ENCODE results near the gene PLA2G5.

GRCh38 chr1:20081353-20081810 lies 11.4 kb downstream of the PLA2G5 start:
- TF ChIP-seq, protein P1, sequence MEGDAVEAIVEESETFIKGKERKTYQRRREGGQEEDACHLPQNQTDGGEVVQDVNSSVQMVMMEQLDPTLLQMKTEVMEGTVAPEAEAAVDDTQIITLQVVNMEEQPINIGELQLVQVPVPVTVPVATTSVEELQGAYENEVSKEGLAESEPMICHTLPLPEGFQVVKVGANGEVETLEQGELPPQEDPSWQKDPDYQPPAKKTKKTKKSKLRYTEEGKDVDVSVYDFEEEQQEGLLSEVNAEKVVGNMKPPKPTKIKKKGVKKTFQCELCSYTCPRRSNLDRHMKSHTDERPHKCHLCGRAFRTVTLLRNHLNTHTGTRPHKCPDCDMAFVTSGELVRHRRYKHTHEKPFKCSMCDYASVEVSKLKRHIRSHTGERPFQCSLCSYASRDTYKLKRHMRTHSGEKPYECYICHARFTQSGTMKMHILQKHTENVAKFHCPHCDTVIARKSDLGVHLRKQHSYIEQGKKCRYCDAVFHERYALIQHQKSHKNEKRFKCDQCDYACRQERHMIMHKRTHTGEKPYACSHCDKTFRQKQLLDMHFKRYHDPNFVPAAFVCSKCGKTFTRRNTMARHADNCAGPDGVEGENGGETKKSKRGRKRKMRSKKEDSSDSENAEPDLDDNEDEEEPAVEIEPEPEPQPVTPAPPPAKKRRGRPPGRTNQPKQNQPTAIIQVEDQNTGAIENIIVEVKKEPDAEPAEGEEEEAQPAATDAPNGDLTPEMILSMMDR (conservative IDR thresholded peaks at IDR 0.05; ENCODE audit: low read length), result no peak
- no peak for TF ChIP-seq EZH2phosphoT487 (IDR thresholded peaks at IDR 0.05; ENCODE audit: borderline replicate concordance, low read depth, low read length)
